ENCODE data around the gene PIK3R5. TPM values are rescaled to one million over a fixed set of nuclear protein-coding genes. Genes with fewer than 3 reads are reported as not detected.

Gene PIK3R5
- total and polyA plus RNA-seq, 11 donors = 1.4 to 21.6 (median 2.4) TPM

- intact Hi-C loops (cut with DNase I) = no loop called here
- Histone ChIP-seq H3K36me3 (no peaks in the 10 kb centered on the region), H3K4me1 (peaks cover 0 to 44% (median 0%) of the 10 kb centered on the region in 12 donors), H3K27ac (peak overlapping the region in 3 of 12 donors; percentile 8 to 87 (median 34)), H3K9me3 (peaks cover 0 to 27% (median 12%) of the 10 kb centered on the region in 12 donors), H3K4me3 (no peak overlapping the region), H3K27me3 (no peaks in the 10 kb centered on the region)
- TF ChIP-seq POLR2A (IDR thresholded peaks at IDR 0.05) = no peak
- TF ChIP-seq CTCF (IDR thresholded peaks at IDR 0.05) = no peak
- ATAC-seq (peak; percentile 60 to 82 (median 76)), DNase-seq (peak in 1 of 5 donors; percentile 28)
- WGBS, 4 donors = 78 to 83% (median 80%) methylated on average over 4 of the region's 4 CpGs
Observed at GRCh38 chr17:8922928-8923327, 42.6 kb downstream of the PIK3R5 start.

DNA sequence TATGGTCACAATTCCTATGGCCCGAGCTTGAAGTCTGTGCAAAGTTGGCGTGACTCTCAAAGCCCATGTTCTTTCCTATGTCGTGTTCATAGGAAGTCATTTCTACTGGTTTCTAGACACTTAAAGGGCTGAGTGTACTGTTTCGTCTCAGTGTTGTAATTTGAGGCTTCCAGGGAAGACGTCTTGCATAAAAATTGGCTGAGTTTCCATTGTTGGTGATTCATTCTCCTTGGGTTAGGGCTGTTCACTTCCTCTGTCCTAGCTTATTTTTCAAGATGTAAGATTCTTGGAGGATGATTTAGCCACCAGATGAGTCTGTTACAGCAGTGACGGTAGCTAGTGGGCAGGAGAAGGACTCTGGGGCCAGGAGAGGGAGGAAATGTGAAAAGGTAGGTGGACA, 43.1 kb downstream of the PIK3R5 start:
- H3K9me3 ChIP-seq = peaks cover 0 to 27% (median 12%) of the 10 kb centered on the region in 12 donors
- H3K27me3 ChIP-seq = no peaks in the 10 kb centered on the region
- H3K4me3 ChIP-seq = no peak overlapping the region
- TF ChIP-seq POLR2A (IDR thresholded peaks at IDR 0.05) (no peak), CTCF (IDR thresholded peaks at IDR 0.05) (no peak)
- ATAC-seq = peak; percentile 60 to 91 (median 77)
- H3K4me1 ChIP-seq = peaks cover 0 to 44% (median 0%) of the 10 kb centered on the region in 12 donors
- WGBS, 4 donors = 39 to 50% (median 43%) methylated on average over 6 of the region's 6 CpGs
- intact Hi-C loops (cut with DNase I) = no loop called here
- no peaks in the 10 kb centered on the region for H3K36me3 ChIP-seq
- peak overlapping the region in 3 of 12 donors; percentile 8 to 87 (median 34) for H3K27ac ChIP-seq
- DNase-seq = no peak

DNA sequence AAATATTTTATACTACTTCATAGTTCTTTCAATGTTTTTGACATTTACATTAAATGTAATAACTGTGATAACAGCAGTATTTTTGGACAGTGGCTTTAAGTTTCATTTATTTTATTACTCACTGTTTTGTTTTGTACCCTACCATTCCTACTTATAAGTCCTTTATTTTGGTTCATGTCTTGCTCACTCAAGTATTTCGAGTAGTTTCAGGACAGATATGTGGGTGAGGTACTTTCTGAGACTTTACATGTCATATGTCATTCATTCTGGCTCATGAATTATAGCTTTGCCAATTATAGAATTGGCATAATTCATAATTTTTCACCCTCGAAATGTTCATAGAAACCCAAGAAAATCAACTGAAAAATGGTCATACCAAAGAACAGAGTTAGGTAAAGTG, 44.4 kb downstream of the PIK3R5 start:
- 63 to 75% (median 66%) methylated on average over 2 of the region's 2 CpGs for WGBS, 4 donors
- H3K4me1 ChIP-seq = peaks cover 0 to 49% (median 0%) of the 10 kb centered on the region in 12 donors
- DNase-seq (no peak), ATAC-seq (no peak)
- peaks cover 0 to 26% (median 12%) of the 10 kb centered on the region in 12 donors for H3K9me3 ChIP-seq
- H3K27me3 ChIP-seq = no peaks in the 10 kb centered on the region
- intact Hi-C loops (cut with DNase I) = no loop called here
- TF ChIP-seq POLR2A (IDR thresholded peaks at IDR 0.05) = no peak
- TF ChIP-seq CTCF (IDR thresholded peaks at IDR 0.05) = no peak
- no peak overlapping the region for H3K4me3 ChIP-seq
- H3K36me3 ChIP-seq = no peaks in the 10 kb centered on the region
- peak overlapping the region in 1 of 12 donors; percentile 87 for H3K27ac ChIP-seq

- ATAC-seq (no peak), DNase-seq (no peak)
- H3K9me3 ChIP-seq = peaks cover 0 to 26% (median 11%) of the 10 kb centered on the region in 12 donors
- H3K4me3 ChIP-seq = no peak overlapping the region
- no peaks in the 10 kb centered on the region for H3K36me3 ChIP-seq
- peaks cover 0 to 58% (median 0%) of the 10 kb centered on the region in 12 donors for H3K4me1 ChIP-seq
- TF ChIP-seq CTCF (IDR thresholded peaks at IDR 0.05) = no peak
- TF ChIP-seq POLR2A (IDR thresholded peaks at IDR 0.05) = no peak
- intact Hi-C loops (cut with DNase I) = no loop called here
- H3K27me3 ChIP-seq = peaks cover 0 to 3% (median 0%) of the 10 kb centered on the region in 9 donors
- peak overlapping the region in 1 of 12 donors; percentile 30 for H3K27ac ChIP-seq
- 51 to 66% (median 53%) methylated on average over 3 of the region's 3 CpGs for WGBS, 4 donors
Observed at GRCh38 chr17:8918807-8919465, 46.6 kb downstream of the PIK3R5 start.

Data from heart left ventricle (tissue), 16 donors.